ENCODE measurements around the gene ESR1.
"Not testable (repeated sequence)": the region's sequence is repeated elsewhere in the genome, so short reads cannot be mapped to it uniquely, and the experiment has no call there.

Gene ESR1

GRCh38 chr6:151899796-151900195 is 92.3 kb downstream of the ESR1 start:
- not testable (repeated sequence) for DNase-seq

- no peak for DNase-seq
Measured at GRCh38 chr6:151900256-151900655, 92.8 kb downstream of the ESR1 start.

- DNase-seq: no peak
Measured at GRCh38 chr6:151901009-151901411, 93.5 kb downstream of the ESR1 start.

GRCh38 chr6:151904631-151905030 is 97.1 kb downstream of the ESR1 start:
- no peak for DNase-seq

GRCh38 chr6:151905072-151905471 is 97.6 kb downstream of the ESR1 start:
- no peak for DNase-seq

GRCh38 chr6:151905854-151906253 is 98.4 kb downstream of the ESR1 start:
- DNase-seq: no peak

GRCh38 chr6:151911401-151911800 is 103.9 kb downstream of the ESR1 start:
- DNase-seq: no peak

- DNase-seq: no peak
Measured at GRCh38 chr6:151914484-151914883, 107.0 kb downstream of the ESR1 start.

GRCh38 chr6:151916075-151916474 is 108.6 kb downstream of the ESR1 start:
- no peak for DNase-seq

- DNase-seq: no peak
Measured at GRCh38 chr6:151916680-151917164, 109.2 kb downstream of the ESR1 start.

- DNase-seq: no peak
Measured at GRCh38 chr6:151917531-151918329, 110.2 kb downstream of the ESR1 start.

GRCh38 chr6:151940307-151940706 is 132.8 kb downstream of the ESR1 start:
- DNase-seq: no peak

- no peak for DNase-seq
Measured at GRCh38 chr6:151948002-151948743, 140.7 kb downstream of the ESR1 start.

GRCh38 chr6:151958332-151958731 is 150.8 kb downstream of the ESR1 start:
- no peak for DNase-seq

- DNase-seq: no peak
Measured at GRCh38 chr6:151959086-151959485, 151.6 kb downstream of the ESR1 start.

- DNase-seq: no peak
Measured at GRCh38 chr6:151961809-151962208, 154.3 kb downstream of the ESR1 start.

GRCh38 chr6:151962246-151962846 is 154.9 kb downstream of the ESR1 start:
- no peak for DNase-seq

GRCh38 chr6:151963001-151963400 is 155.5 kb downstream of the ESR1 start:
- no peak for DNase-seq

GRCh38 chr6:151964412-151964811 is 156.9 kb downstream of the ESR1 start:
- not testable (repeated sequence) for DNase-seq

- no peak for DNase-seq
Measured at GRCh38 chr6:151974061-151974617, 166.7 kb downstream of the ESR1 start.

GRCh38 chr6:151975795-151976194 is 168.3 kb downstream of the ESR1 start:
- DNase-seq: no peak

GRCh38 chr6:151988199-151988598 is 180.7 kb downstream of the ESR1 start:
- not testable (repeated sequence) for DNase-seq

GRCh38 chr6:151992091-151992490 is 184.6 kb downstream of the ESR1 start:
- no peak for DNase-seq
